GM23248 (cell line): ENCODE results near the gene FASTKD1.

ENCODE experiments used
- EZH2 ChIP-seq: fragments of 200-600 bp; sonication (generic); IDR thresholded peaks from 2 replicates; pipeline ENCODE4 v1.6.1; 2018; ENCODE audit warnings: antibody characterized with exemption, mild to moderate bottlenecking; ENCODE audit not compliant: insufficient read depth, poor library complexity, severe bottlenecking
- EZH2phosphoT487 ChIP-seq: fragments of 200-600 bp; sonication (generic); IDR thresholded peaks from 2 replicates; pipeline ENCODE4 v1.6.1; 2018; ENCODE audit warnings: antibody characterized with exemption, moderate library complexity, mild to moderate bottlenecking, low read depth; ENCODE audit not compliant: insufficient read depth

GRCh38 chr2:169490834-169491233, 82.8 kb downstream of the FASTKD1 start:
- TF ChIP-seq EZH2 (no peak), EZH2phosphoT487 (no peak)
